ENCODE measurements around the gene ZBTB9. TPM values are rescaled to one million over a fixed set of nuclear protein-coding genes. Genes with fewer than 3 reads are reported as not detected.
"Not testable (repeated sequence)": the region's sequence is repeated elsewhere in the genome, so short reads cannot be mapped to it uniquely, and the experiment has no call there.

ZBTB9 gene
- total RNA-seq, 1 donor from 2014 or later: 4.5 TPM

DNA sequence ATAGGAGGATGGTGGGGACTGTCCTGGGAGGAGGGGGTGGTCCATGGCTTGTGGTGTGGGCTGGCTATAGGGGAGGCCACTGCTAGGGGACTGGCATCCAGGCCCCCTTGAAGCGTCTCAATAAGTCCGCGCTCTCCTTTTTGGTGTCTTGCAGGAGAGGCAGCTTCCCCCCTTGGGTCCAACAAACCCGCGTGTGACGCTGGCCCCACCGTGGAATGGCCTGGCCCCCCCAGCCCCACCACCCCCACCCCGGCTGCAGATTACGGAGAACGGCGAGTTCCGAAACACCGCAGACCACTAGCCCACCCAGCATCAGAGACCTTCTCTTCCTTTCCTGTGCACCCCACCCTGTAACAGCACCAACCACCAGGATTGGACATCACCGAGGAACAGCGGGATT is 2.8 kb upstream of the ZBTB9 start:
- no peak for DNase-seq (ENCODE audit: low spot score)
- intact Hi-C loops (cut with DNase I): loop anchor here (10.0 kb wide), 1 partner anchor 123 kb away; no protein-coding TSS in a partner anchor

DNA sequence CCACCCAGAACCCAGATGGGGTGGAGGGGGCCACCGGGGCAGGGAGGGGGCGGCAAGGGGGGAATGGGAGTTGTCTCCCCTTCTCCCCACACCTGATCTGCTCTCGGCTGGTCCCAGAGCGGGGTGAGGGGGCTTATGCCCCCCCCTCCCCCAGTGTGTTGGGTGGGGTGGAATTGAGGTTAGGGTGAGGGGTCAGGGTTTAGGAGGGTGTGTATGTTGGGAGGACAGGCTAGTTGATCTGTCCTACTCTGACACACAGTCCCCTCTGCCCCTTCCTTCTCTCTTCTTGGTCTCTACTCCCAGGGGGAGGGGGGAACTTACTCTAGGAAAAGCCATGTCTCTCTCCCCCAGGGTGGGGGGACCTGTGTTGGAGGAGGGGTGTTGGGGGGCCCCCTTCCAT is 1.9 kb upstream of the ZBTB9 start:
- DNase-seq (ENCODE audit: low spot score): no peak
- intact Hi-C loops (cut with DNase I): loop anchor here (10.0 kb wide), 1 partner anchor 122 kb away; no protein-coding TSS in a partner anchor

DNA sequence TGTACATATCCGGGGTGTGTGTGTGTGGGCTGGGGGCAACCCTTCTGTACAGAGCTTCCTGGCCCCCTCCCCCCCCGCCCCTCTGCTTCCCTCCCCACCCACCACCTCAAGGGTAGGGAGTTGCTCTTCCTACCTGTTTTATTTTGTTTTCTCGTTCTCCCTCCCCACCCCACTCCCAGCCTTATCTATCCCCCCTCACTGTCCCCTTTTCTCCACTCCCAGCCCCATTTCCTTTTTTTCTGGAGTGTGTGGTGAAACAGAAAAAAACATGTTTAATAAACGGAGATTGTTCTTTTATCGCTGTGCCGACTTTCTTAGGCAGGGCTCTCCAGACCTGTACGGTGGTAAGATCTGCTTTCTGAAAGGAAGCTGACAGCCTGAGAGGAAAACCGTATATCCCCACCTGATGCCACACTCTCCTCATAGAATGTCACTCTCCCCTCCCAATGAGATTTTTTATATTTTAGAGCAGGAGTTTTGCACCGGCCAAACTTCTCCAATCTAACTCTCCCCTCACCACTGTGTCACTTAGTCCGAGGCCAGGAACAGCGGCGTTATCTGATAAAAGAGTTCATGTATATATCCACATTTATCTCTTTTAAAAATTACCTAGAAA is 875 bp upstream of the ZBTB9 start:
- intact Hi-C loops (cut with DNase I): loop anchor here (10.0 kb wide), 1 partner anchor 121 kb away; no protein-coding TSS in a partner anchor

DNA sequence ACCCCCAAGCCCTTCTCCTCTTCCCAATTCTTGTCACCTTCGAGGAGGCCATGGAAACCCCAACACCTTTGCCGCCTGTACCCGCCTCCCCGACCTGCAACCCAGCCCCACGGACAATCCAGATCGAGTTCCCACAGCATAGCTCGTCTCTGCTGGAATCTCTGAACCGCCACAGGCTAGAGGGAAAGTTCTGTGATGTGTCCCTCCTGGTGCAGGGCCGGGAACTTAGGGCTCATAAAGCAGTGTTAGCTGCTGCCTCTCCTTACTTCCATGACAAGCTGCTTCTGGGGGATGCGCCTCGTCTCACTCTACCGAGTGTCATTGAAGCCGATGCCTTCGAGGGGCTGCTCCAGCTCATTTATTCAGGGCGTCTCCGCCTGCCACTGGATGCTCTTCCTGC is 675 bp downstream of the ZBTB9 start:
- peak; percentile 63 for DNase-seq (ENCODE audit: low spot score)
- intact Hi-C loops (cut with DNase I): loop anchor here (10.0 kb wide), 1 partner anchor 120 kb away; no protein-coding TSS in a partner anchor

More for the DNA sequence above, 875 bp upstream of the ZBTB9 start:
- no peak for DNase-seq (ENCODE audit: low spot score)

DNA sequence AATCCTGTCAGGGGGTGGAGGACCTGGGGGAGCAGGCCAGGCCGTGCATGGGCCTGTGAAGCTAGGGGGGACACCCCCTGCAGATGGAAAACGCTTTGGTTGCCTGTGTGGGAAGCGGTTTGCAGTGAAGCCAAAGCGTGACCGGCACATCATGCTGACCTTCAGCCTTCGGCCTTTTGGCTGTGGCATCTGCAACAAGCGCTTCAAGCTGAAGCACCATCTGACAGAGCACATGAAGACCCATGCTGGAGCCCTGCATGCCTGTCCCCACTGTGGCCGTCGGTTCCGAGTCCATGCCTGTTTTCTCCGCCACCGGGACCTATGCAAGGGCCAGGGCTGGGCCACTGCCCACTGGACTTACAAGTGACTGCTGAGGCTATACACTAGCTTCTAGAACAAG is 1.8 kb downstream of the ZBTB9 start:
- DNase-seq (ENCODE audit: low spot score): peak; percentile 47
- intact Hi-C loops (cut with DNase I): loop anchor here (10.0 kb wide), 1 partner anchor 119 kb away; no protein-coding TSS in a partner anchor

DNA sequence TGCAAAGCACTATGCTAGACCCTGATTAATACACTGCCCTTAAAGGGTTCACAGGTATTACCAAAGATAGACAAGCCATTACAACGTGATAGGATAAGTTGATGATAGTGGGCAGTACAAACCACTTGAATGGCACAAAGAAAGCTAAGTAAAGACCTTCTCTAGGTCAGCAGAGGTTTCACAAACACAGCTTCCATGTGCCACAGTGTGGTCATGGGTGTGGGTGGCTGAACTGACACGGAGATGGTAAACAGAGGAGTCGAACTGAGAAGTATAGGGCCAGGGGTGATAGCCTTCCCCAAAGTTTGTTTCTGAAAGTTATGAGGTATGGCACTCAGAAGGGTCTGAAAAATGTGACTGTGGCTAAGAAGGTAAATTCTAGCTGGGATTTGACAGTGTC is 4.3 kb downstream of the ZBTB9 start:
- intact Hi-C loops (cut with DNase I): loop anchor here (10.0 kb wide), 1 partner anchor 116 kb away; no protein-coding TSS in a partner anchor
- DNase-seq (ENCODE audit: low spot score): no peak

DNA sequence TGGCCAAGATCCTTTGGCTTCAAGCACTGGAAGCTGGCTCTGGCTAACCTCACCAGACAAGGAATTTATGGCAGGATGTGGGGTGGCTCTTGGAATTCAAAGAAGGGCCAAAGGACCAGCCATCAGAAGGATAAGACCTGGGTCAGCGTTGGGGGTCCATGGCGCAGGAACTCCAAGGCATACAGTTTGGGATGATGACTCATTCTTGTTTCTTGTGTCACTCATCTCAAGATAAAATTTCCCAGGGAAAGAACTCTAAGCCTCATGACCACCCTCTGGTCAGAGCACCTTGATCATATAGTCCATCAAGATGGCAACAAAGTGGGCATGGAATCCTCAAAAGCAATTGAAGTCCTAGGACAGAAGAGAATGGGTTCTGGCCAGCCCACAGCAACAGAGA is 4.8 kb downstream of the ZBTB9 start:
- intact Hi-C loops (cut with DNase I): loop anchor here (10.0 kb wide), 1 partner anchor 116 kb away; no protein-coding TSS in a partner anchor
- peak; percentile 4 for DNase-seq (ENCODE audit: low spot score)

DNA sequence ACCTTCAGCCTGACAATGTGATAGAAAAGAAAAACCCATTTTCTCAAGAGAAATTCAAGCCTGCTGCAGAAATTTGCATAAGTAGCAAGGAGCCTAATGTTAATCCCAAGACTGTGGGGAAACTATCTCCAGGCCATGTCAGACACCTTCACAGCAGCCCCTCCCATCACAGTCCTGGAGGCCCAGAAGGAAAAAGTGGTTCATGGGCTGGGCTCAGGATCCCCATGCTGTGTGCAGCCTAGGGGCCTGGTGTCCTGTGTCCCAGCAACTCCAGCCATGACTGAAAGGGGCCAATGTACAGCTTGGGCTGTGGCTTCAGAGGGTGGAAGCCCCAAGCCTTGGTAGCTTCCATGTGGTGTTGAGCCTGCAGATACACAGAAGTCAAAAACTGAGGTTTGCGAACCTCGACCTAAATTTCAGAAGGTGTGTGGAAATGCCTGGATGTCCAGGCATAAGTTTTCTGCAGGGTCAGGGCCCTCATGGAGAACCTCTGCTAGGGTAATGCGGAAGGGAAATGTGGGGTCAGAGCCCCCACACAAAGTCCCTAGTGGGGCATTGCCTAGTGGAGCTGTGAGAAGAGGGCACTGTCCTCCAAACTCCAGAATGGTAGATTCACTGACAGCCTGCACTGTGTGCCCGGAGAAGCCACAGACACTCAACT is 11.8 kb downstream of the ZBTB9 start:
- intact Hi-C loops (cut with DNase I): no loop called here

DNA sequence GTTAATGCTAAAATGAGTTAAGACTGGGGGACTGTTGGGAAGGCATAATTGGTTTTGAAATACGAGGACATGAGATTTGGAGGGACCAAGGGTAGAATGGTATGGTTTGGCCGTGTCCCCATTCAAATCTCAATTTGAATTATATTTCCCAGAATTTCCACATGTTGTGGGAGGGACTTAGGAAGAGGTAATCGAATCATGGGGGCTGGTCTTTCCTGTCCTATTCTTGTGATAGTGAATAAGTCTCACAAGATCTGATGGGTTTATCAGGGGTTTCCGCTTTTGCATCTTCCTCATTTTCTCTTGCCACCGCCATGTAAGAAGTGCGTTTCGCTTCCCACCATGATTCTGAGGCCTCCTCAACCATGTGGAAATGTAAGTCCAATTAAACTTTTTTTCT is 12.7 kb downstream of the ZBTB9 start:
- intact Hi-C loops (cut with DNase I): no loop called here
- DNase-seq (ENCODE audit: low spot score): no peak

More for the DNA sequence above, 11.8 kb downstream of the ZBTB9 start:
- DNase-seq (ENCODE audit: low spot score): no peak

DNA sequence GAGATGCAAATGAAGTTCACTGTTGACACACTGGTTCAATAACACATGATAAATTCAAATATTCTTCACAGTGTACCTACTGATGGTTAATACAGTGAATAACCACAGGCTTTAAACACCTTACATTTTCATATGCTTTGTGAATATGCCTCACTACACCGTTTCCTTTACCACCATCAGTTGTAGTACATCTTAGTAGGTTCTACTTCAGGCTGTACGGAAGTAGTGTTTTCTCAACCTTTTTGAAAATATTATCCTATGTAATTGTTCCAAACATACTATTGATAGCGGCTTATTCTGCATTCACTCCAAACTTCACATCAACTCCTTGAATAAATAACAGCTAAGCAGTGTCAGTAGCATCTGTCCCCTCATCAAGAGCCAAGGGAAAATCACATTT is 15.3 kb downstream of the ZBTB9 start:
- intact Hi-C loops (cut with DNase I): no loop called here
- no peak for DNase-seq (ENCODE audit: low spot score)

DNA sequence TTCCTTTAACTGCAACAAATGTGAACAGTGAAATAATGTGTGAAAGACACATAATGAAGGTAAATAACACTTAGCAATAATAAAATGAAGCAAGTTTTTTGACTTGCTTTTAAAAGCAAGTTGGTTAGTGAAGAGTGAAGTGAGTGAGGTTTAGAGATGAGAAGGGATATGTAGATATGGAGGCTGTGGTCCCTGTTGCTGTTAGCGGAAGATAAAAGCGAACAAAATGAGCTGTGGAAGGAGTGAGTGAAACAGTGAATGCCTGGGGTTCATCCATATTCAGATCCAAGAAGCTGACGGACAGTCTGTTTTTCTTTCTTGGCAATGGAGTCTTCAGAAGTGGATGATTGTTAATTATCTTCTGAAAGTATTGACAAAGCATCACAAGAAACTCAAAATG is 23.5 kb downstream of the ZBTB9 start:
- intact Hi-C loops (cut with DNase I): no loop called here
- no peak for DNase-seq (ENCODE audit: low spot score)

DNA sequence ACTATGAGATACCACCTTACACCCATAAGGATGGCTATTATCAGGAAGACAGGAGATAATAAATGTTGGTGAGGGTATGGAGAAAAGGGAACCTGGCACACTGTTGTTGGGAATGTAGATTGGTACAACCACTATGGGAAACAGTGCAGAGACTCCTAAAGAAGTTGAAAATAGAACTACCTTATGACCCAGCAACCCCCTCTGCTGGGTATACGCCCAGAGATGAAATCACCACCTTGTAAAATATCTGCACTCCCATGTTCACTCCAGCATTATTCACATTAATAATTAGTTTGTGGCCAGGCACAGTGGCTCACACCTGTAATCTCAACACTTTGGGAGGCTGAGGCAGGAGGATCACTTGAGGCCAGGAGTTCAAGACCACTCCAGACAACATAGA is 26.8 kb downstream of the ZBTB9 start:
- intact Hi-C loops (cut with DNase I): no loop called here
- no peak for DNase-seq (ENCODE audit: low spot score)

DNA sequence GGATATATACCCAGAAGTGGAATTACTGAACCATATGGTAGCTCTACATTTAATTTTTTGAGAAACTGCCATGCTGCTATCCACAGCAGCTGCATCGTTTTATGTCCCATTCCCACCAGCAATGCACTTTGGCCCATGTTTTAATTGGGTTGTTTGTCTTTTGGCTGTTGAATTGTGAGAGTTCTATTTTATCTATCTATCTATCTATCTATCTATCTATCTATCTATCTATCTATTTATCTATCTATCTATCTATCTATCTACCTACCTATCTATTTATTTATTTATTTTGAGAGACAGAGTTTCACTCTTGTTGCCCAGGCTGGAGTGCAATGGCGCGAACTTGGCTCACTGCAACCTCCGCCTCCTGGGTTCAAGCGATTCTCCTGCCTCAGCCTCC is 28.2 kb downstream of the ZBTB9 start:
- intact Hi-C loops (cut with DNase I); DNase-seq (ENCODE audit: low spot score): not testable (repeated sequence)

DNA sequence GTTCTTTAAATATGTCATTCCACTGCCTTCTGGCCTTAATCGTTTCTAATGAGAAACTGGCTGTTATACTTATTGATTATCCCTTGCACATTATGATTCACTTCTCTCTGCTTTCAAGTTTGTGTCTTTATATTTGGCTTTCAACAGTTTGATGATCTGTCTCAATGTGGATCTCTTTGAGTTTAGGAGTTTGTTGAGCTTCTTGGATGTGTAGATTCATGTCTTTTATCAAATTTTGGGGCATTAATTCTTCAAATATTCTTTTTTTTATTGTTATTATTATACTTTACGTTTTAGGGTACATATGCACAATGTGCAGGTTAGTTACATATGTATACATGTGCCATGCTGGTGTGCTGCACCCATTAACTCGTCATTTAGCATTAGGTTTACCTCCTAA is 29.3 kb downstream of the ZBTB9 start:
- DNase-seq (ENCODE audit: low spot score): no peak
- intact Hi-C loops (cut with DNase I): no loop called here

DNA sequence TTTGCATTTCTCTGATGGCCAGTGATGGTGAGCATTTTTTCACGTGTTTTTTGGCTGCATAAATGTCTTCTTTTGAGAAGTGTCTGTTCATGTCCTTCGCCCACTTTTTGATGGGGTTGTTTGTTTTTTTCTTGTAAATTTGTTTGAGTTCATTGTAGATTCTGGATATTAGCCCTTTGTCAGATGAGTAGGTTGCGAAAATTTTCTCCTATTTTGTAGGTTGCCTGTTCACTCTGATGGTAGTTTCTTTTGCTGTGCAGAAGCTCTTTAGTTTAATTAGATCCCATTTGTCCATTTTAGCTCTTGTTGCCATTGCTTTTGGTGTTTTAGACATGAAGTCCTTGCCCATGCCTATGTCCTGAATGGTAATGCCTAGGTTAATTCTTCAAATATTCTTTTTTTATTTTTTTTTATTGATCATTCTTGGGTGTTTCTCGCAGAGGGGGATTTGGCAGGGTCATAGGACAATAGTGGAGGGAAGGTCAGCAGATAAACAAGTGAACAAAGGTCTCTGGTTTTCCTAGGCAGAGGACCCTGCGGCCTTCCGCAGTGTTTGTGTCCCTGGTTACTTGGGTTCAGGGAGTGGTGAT is 30.4 kb downstream of the ZBTB9 start:
- DNase-seq (ENCODE audit: low spot score); intact Hi-C loops (cut with DNase I): not testable (repeated sequence)

DNA sequence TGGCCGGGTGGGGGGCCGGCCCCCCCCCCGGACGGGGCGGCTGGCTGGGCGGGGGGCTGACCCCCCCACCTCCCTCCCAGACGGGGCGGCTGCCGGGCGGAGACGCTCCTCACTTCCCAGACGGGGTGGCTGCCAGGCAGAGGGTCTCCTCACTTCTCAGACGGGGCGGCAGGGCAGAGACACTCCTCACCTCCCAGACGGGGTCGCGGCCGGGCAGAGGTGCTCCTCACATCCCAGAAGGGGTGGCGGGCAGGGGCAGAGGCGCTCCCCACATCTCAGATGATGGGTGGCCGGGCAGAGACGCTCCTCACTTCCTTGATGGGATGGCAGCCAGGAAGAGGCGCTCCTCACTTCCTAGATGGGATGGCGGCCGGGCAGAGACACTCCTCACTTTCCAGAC is 31.3 kb downstream of the ZBTB9 start:
- intact Hi-C loops (cut with DNase I); DNase-seq (ENCODE audit: low spot score): not testable (repeated sequence)

DNA sequence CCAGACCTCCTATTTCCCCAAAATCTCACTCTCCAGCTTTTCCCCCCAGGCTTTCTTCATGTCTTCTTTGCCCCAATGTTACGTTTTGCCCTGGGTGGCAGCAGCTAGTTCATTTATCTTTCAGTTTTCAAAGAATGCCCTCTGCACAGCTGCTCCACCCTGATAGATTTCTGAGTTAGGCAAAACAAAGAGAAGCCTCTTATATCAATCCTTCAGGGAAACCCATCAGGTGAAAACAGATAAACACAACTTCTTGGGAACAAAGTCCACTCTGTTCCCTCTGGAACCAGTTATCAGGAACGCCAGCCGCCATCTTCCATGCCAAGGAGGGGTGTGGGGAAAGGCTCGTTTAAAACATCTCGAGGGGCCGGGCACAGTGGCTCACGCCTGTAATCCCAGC is 34.0 kb downstream of the ZBTB9 start:
- intact Hi-C loops (cut with DNase I): no loop called here
- no peak for DNase-seq (ENCODE audit: low spot score)

DNA sequence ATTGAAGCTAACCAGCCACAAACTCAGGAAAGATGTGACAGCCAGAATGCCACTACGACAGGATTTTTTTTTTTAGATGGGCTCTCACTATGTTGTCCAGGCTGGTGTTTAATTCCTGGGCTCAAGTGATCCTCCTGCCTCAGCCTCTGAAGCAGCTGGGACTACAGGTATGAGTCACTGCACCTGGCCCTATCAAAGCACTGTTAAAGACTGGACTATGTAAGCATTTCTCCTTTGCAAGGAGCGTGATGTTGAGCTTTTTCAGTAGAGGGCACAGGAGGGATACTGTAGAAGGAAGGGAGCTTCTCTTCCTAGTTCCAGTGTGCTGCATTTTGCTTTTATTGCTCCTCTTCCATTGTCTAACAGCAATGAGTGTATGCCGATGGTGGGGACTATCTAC is 35.8 kb downstream of the ZBTB9 start:
- intact Hi-C loops (cut with DNase I): no loop called here

DNA sequence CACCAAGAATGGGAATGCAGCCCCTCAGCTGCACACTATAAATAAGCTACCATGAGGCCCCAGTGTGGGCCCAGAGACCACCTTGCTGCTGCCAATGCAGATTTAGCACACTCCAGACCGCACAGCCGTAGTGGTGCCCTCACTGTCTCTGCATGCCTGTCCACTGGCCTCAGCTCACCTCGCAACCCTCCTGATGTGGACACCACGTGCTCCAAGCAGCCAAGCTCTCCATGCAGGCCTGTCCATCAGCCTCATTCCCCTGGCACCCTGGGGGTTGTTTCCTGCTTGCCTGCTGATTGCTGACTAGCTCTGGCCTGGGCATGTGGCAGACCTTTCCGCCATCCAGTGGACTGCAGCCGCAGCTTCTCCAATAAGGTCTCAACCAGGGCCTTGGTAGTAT is 36.2 kb downstream of the ZBTB9 start:
- intact Hi-C loops (cut with DNase I): no loop called here
- no peak for DNase-seq (ENCODE audit: low spot score)

More for the DNA sequence above, 35.8 kb downstream of the ZBTB9 start:
- no peak for DNase-seq (ENCODE audit: low spot score)

DNA sequence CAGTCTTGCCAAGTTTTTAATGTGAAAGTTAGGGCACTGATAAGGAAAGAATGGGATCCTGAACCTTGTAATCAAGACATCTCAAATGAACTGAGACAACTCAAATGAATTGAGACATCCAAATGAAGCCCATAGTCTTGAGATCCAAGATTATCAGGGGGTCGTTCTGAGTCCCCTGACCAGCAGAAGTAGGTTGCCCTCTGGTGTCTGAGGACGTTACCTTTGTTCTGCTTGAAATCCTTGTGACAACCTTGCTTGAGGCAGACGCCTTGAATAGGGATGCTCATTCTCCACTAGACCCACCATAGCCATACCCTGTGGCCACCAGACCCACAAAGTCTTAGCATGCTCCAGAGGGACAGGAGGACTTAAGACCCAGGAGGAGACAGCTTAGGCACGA is 37.7 kb downstream of the ZBTB9 start:
- intact Hi-C loops (cut with DNase I): no loop called here
- DNase-seq (ENCODE audit: low spot score): no peak

DNA sequence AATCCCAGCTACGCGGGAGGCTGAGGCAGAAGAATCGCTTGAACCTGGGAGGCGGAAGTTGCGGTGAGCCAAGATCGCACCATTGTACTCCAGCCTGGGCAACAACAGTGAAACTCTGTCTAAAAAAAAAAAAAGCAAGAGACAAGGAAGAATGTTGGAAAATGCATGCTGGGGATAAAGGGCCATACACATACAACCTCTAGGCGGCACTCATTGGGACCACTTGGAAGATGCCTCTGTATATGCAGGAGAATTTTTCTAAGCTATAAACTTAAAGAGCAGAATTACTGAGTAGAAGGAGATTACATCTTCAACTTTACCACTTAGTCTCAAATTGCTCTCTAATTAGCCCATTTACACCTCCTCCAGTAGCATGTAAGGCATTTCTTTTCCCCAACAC is 42.8 kb downstream of the ZBTB9 start:
- DNase-seq (ENCODE audit: low spot score): no peak
- intact Hi-C loops (cut with DNase I): no loop called here

Data from cardiac septum (tissue), 1 donor.